ENCODE results near the gene MNX1. TPM values are rescaled to one million over a fixed set of nuclear protein-coding genes. Genes with fewer than 3 reads are reported as not detected.

MNX1 gene
- total and polyA plus RNA-seq, 2 donors (not counting 3 experiments of a cell fraction or from before 2014, with no cell fraction given): not detected

- H4K20me1 ChIP-seq (replicated peaks; ENCODE audit: control insufficient read depth, extremely low read depth, insufficient read depth, low read length): no peaks in the 10 kb centered on the region
- ChIA-PET POLR2A (interaction anchor here (0.6 kb wide), 1 partner anchor 26 kb away, joined by 12 read pairs; no protein-coding TSS in a partner anchor), CTCF (no interaction called here)
- FAIRE-seq (no peak), DNase-seq (ENCODE audit: low read depth, low spot score) (no peak)
- no peaks in the 10 kb centered on the region for H3K27me3 ChIP-seq (ENCODE audit: control insufficient read depth in 2 of 2, insufficient read depth in 2 of 2, low read length in 2 of 2)
- no TSS peak for BruUV-seq (replicated peaks)
- no peaks in the 10 kb centered on the region for H3K9me1 ChIP-seq (replicated peaks; ENCODE audit: control insufficient read depth, extremely low read depth, insufficient read depth, low read length)
- H3K9me3 ChIP-seq (replicated peaks; ENCODE audit: control insufficient read depth, insufficient read depth, low read length): no peaks in the 10 kb centered on the region
- H3K4me2 ChIP-seq (ENCODE audit: insufficient read depth, low read length): no peak overlapping the region
- dilution Hi-C loops (cut with MboI; ENCODE audit: extremely low pct_ligation_motif_present, low sequenced_read_pairs): no loop called here
- H3K9ac ChIP-seq (replicated peaks; ENCODE audit: extremely low read depth, insufficient read depth, low read length): no peak overlapping the region
- H3K27ac ChIP-seq (ENCODE audit: insufficient read depth, low read depth, low read length): no peak overlapping the region
- no peaks in the 10 kb centered on the region for H3K36me3 ChIP-seq (ENCODE audit: control insufficient read depth in 2 of 2, extremely low read depth in 1 of 2, insufficient read depth in 2 of 2, low read length in 2 of 2)
- H3K4me1 ChIP-seq (ENCODE audit: control insufficient read depth, extremely low read depth, insufficient read depth, low read length): no peaks in the 10 kb centered on the region
- TF ChIP-seq MYC (IDR thresholded peaks at IDR 0.05; ENCODE audit: low read depth, low read length): no peak
- no peak for TF ChIP-seq CTCF (IDR thresholded peaks at IDR 0.05; ENCODE audit: extremely low read depth in 1 of 2, insufficient read depth in 1 of 2, low read depth in 1 of 2, low read length in 2 of 2)
- no peak for TF ChIP-seq POLR2AphosphoS5 (IDR thresholded peaks at IDR 0.05; ENCODE audit: insufficient read depth, low read depth, low read length)
- no peak for TF ChIP-seq FOS (IDR thresholded peaks at IDR 0.05; ENCODE audit: borderline replicate concordance, insufficient read depth, low read length)
- TF ChIP-seq JUN (IDR thresholded peaks at IDR 0.05; ENCODE audit: borderline replicate concordance, insufficient read depth, insufficient read length, low read depth): no peak
- TF ChIP-seq GATA2 (IDR thresholded peaks at IDR 0.05; ENCODE audit: insufficient read depth, insufficient read length, low read depth, low read length): no peak
- TF ChIP-seq MAX (IDR thresholded peaks at IDR 0.05; ENCODE audit: insufficient read depth, insufficient read length): no peak
- TF ChIP-seq EZH2 (IDR thresholded peaks at IDR 0.05; ENCODE audit: borderline replicate concordance, low read depth, low read length, severe bottlenecking): no peak
- TF ChIP-seq POLR2A (IDR thresholded peaks at IDR 0.05; ENCODE audit: low read depth, low read length): no peak
- intact Hi-C loops (cut with micrococcal nuclease): no loop called here
- no peak overlapping the region for H2AFZ ChIP-seq (ENCODE audit: low read depth, low read length)
- H3K79me2 ChIP-seq (ENCODE audit: control insufficient read depth, insufficient read depth, low read length): no peaks in the 10 kb centered on the region
- no peak overlapping the region for H3K4me3 ChIP-seq (replicated peaks in 1 of 3; ENCODE audit: insufficient read depth in 1 of 3, low read depth in 1 of 3, low read length in 3 of 3)
These were observed 33.3 kb upstream of the MNX1 start for GRCh38 chr7:157043745-157044144.

Measured in endothelial cell of umbilical vein (primary cell).